Large intestine (tissue), 3 donors: Measurements from ENCODE around the gene KBTBD12. TPM values are rescaled to one million over a fixed set of nuclear protein-coding genes. Genes with fewer than 3 reads are reported as not detected.

ENCODE experiments used
- DNase-seq, 2 donors: peaks; one replicate each; pipeline versions ENCODE4 v3.0.0 to v3.0.0-alpha.2; 2013
- H3K27ac ChIP-seq: one replicate; pipeline ENCODE4 v1.5.1; 2013; ENCODE audit warnings: low read length
- H3K27me3 ChIP-seq: 2 replicates; pipeline ENCODE4 v1.6.1; 2013; ENCODE audit warnings: low read length; ENCODE audit not compliant: control insufficient read depth, insufficient read depth
- H3K36me3 ChIP-seq: 2 replicates; pipeline ENCODE4 v1.6.1; 2013; ENCODE audit warnings: low read length; ENCODE audit not compliant: control insufficient read depth, insufficient read depth
- H3K4me1 ChIP-seq: one replicate; pipeline ENCODE4 v1.6.1; 2013; ENCODE audit warnings: low read length; ENCODE audit not compliant: control insufficient read depth, insufficient read depth
- H3K4me3 ChIP-seq: one replicate; pipeline ENCODE4 v1.5.1; 2013; ENCODE audit warnings: low read length
- H3K9me3 ChIP-seq: one replicate; pipeline ENCODE4 v1.6.1; 2013; ENCODE audit warnings: mild to moderate bottlenecking, low read depth, low read length, moderate library complexity; ENCODE audit not compliant: control insufficient read depth
- WGBS: methylation state at CpG from one replicate; pipeline ENCODE4 v1.1.5; 2013; ENCODE audit warnings: low lambda C conversion rate; ENCODE audit not compliant: insufficient coverage; 5-methylcytosine and 5-hydroxymethylcytosine counted together
- polyA plus RNA-seq: library from polyadenylated mRNA; unstranded; fragments of 120-200 nt; gene quantifications from one replicate; pipeline ENCODE4 v1.2.1, GENCODE V29; 2013

KBTBD12 gene
- polyA plus RNA-seq, 1 donor: 0.52 TPM

DNA sequence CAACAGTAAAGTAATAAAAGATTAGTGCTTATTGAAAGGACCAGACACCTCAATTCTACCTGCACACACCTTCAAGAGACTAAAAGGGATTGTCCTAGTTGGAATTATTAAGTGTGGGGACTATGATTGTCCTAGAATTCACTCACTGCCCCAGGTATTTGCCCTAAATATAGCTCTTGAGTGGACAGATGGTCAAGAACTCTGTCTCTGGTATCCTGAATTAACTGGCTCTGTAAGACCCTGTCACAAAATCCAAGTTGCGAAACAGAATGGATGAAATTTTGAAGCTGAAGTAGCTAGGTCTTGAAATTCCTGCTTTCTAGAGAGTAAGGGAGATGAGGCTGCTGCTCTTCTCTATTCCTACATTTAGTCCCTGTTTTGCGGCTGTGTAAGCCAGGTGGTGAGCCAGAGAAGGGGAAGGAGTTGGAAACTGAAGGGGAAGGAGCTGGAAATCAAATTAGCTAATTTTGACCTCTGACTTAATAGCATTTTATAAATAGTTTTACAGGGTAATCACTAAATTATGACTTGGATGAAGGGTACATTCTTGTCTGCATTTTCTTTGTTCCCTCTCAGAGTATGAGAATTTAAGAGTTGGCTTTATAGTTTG, 34.5 kb downstream of the KBTBD12 start:
- no peak for DNase-seq
- Histone ChIP-seq H3K9me3 (no peaks in the 10 kb centered on the region), H3K4me3 (no peak overlapping the region), H3K4me1 (peaks cover 15% of the 10 kb centered on the region), H3K27me3 (no peaks in the 10 kb centered on the region), H3K27ac (no peak overlapping the region), H3K36me3 (no peaks in the 10 kb centered on the region)
- WGBS: 80% methylated on average over 1 of the region's 2 CpGs

GRCh38 chr3:127951276-127951675, 36.2 kb downstream of the KBTBD12 start:
- Histone ChIP-seq H3K27me3 (no peaks in the 10 kb centered on the region), H3K9me3 (no peaks in the 10 kb centered on the region), H3K27ac (no peak overlapping the region), H3K36me3 (no peaks in the 10 kb centered on the region), H3K4me3 (no peak overlapping the region), H3K4me1 (peaks cover 15% of the 10 kb centered on the region)
- no peak for DNase-seq
- WGBS: 100% methylated on average over 1 of the region's 1 CpG

GRCh38 chr3:127953091-127954035, 38.3 kb downstream of the KBTBD12 start:
- peak; percentile 70 to 85 for DNase-seq
- no peaks in the 10 kb centered on the region for H3K36me3 ChIP-seq
- H3K4me1 ChIP-seq: peaks cover 12% of the 10 kb centered on the region
- H3K4me3 ChIP-seq: no peak overlapping the region
- no peaks in the 10 kb centered on the region for H3K9me3 ChIP-seq
- WGBS: 29% methylated on average over 2 of the region's 6 CpGs
- no peaks in the 10 kb centered on the region for H3K27me3 ChIP-seq
- H3K27ac ChIP-seq: peak overlapping the region; percentile 50

DNA sequence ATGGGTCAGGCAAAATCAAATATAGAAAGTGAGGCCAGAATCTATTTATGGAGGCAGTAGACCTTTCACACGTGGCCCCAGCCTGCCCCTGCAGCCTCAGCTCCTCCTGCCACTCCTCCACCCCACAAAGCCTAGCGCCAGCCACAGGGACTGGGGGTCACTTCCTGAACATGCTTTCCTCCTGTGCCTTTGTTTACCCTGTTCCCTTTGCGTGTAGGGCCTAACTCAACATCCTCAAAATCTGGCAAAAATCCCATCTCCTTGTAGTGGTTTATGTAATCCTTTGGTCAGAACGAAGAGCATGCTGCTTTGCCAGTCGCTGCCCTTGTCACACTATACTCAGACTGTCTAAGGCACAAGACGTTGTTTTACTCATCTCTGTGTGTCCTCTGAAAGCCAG, 39.6 kb downstream of the KBTBD12 start:
- Histone ChIP-seq H3K27me3 (no peaks in the 10 kb centered on the region), H3K4me3 (no peak overlapping the region), H3K27ac (no peak overlapping the region), H3K9me3 (no peaks in the 10 kb centered on the region), H3K36me3 (no peaks in the 10 kb centered on the region), H3K4me1 (peaks cover 10% of the 10 kb centered on the region)
- WGBS: no CpG with 5 or more reads among the region's 6 CpGs
- no peak for DNase-seq

- H3K4me3 ChIP-seq: no peak overlapping the region
- no peaks in the 10 kb centered on the region for H3K27me3 ChIP-seq
- H3K9me3 ChIP-seq: no peaks in the 10 kb centered on the region
- H3K4me1 ChIP-seq: peaks cover 15% of the 10 kb centered on the region
- no peak for DNase-seq
- no peaks in the 10 kb centered on the region for H3K36me3 ChIP-seq
- H3K27ac ChIP-seq: no peak overlapping the region
These were observed 40.7 kb downstream of the KBTBD12 start for GRCh38 chr3:127955728-127956127.

DNA sequence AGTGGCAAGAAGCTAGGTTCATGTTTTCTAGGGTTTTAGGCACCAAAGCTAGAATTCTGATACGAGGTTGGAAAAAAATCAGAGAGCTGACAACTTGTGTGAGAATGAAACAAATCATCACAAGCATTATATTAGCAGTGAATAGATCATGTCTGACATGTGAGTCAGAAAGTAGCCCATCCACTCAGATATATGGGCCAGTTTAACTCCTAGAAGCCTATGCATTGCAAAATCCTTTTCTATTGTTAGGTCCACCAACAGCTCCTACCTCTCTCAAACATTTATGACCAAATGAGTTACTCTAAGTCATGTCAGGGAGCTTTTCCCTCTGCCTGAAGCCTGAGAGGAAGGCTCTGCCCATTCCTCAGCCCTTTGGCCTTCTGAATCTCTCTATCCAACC, 44.0 kb downstream of the KBTBD12 start:
- H3K4me3 ChIP-seq: no peak overlapping the region
- H3K27ac ChIP-seq: no peak overlapping the region
- H3K27me3 ChIP-seq: no peaks in the 10 kb centered on the region
- 83% methylated on average over 1 of the region's 1 CpG for WGBS
- no peak for DNase-seq
- no peaks in the 10 kb centered on the region for H3K36me3 ChIP-seq
- no peaks in the 10 kb centered on the region for H3K9me3 ChIP-seq
- H3K4me1 ChIP-seq: peaks cover 7% of the 10 kb centered on the region

DNA sequence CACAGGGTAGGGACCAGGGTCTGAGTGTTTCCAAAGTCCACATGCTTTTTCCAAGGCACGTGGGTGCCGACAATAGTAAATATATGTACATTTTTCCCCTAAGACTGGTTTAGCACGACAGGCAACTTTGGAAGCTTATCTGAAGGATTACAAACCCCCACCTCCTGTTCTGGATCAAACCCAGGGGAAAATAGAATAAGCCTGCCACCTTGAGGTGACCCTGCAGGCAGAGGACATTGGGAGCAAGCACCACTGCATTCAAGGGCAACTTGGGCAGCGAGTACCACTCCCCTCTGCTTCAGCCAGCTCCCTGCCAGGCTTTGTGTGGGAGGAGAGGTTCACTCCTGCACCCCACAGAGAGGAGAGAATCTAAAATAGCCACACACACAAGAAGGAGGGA, 44.8 kb downstream of the KBTBD12 start:
- no peaks in the 10 kb centered on the region for H3K27me3 ChIP-seq

DNA sequence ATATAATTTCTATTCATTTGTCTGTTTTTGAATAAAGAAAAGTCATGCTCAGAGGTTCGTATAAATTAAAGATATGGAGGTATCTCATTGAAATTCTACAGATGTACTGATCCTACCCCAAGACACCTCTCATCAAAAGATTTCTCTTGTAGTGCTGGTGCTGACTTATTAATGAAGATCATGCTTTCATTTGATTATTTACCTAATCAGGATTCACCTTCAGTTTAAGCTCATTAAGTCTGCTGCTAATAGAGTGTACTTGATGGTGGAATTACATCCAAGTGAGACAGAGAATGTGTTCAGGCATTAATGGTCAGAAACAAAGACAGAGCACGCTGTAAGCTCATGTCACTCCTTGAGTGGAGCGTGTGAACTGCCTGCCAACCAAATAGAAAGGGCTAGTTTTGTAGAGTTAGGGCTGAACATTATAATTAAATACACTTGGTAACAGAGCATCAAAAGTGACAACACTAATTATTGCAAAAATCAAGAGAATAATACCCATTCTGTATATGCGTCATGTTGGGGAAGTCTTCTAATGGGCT, 45.5 kb downstream of the KBTBD12 start:
- H3K27ac ChIP-seq: no peak overlapping the region
- no peak for DNase-seq
- H3K4me1 ChIP-seq: peaks cover 7% of the 10 kb centered on the region
- H3K9me3 ChIP-seq: no peaks in the 10 kb centered on the region
- no peaks in the 10 kb centered on the region for H3K36me3 ChIP-seq
- H3K27me3 ChIP-seq: no peaks in the 10 kb centered on the region
- WGBS: 100% methylated on average over 2 of the region's 4 CpGs
- no peak overlapping the region for H3K4me3 ChIP-seq

More for the DNA sequence above, 44.8 kb downstream of the KBTBD12 start:
- H3K27ac ChIP-seq: no peak overlapping the region
- no peaks in the 10 kb centered on the region for H3K9me3 ChIP-seq
- DNase-seq: peak; percentile 56 to 67
- no CpG with 5 or more reads among the region's 4 CpGs for WGBS
- no peak overlapping the region for H3K4me3 ChIP-seq
- H3K4me1 ChIP-seq: peaks cover 7% of the 10 kb centered on the region
- H3K36me3 ChIP-seq: no peaks in the 10 kb centered on the region

DNA sequence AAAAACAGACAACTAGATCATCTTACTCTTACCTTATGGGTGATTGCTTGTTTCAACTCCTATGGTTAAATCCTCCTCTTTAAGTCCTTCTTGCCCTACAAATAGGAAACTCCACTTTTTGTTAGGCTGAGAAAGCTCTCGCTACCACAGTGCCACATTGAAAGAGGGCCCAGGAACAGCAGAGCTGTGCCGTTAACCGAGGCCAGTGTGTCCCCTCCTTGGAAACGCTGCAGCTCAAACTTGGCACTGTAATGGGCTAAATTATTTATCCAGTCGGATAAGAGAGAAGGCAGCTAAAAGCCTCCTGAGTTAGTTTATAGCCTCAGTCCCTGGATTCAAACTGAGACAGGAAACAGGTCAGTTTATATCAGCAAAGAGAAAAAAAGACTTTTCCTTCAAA, 46.1 kb downstream of the KBTBD12 start:
- no peak for DNase-seq
- peaks cover 7% of the 10 kb centered on the region for H3K4me1 ChIP-seq
- H3K4me3 ChIP-seq: no peak overlapping the region
- H3K27me3 ChIP-seq: peaks cover 3% of the 10 kb centered on the region
- H3K36me3 ChIP-seq: no peaks in the 10 kb centered on the region
- no peaks in the 10 kb centered on the region for H3K9me3 ChIP-seq
- no peak overlapping the region for H3K27ac ChIP-seq
- WGBS: no CpG with 5 or more reads among the region's 5 CpGs

DNA sequence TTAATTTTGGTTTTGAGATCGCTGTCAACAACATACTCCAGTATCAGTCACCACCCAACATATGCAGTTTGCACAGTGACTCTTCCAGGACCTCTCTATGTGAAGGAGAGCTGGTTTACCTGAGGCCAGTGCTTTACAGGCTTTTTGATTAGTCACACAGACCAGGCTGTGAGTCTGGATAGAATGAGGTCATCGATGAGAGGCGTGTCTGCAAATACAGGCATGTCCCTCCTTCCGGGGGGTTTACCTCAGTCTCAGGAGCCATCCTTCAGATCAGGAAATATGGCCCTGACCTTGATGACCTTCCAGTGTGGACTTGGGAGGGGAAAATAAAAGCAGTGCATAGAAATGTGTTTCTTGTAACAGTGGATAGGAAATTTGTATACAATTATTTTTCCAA, 46.9 kb downstream of the KBTBD12 start:
- peak; percentile 38 to 50 for DNase-seq
- Histone ChIP-seq H3K4me3 (no peak overlapping the region), H3K4me1 (peaks cover 7% of the 10 kb centered on the region), H3K9me3 (peaks cover 3% of the 10 kb centered on the region), H3K27ac (no peak overlapping the region), H3K36me3 (no peaks in the 10 kb centered on the region), H3K27me3 (peaks cover 3% of the 10 kb centered on the region)
- WGBS: no CpG with 5 or more reads among the region's 4 CpGs
